H9 (cell line): ENCODE measurements around the gene CBX8. TPM values are rescaled to one million over a fixed set of nuclear protein-coding genes. Genes with fewer than 3 reads are reported as not detected.

Experiments used
- DNase-seq: peaks from one replicate; pipeline ENCODE4 v3.0.0-alpha.2; 2017
- H2AFZ ChIP-seq: one replicate; pipeline ENCODE4 v1.6.1; 2013; ENCODE audit warnings: mild to moderate bottlenecking, low read length, control low read depth, moderate library complexity
- H2AK5ac ChIP-seq: 2 replicates; pipeline ENCODE4 v1.6.1; 2013; ENCODE audit warnings: low read length, control low read depth, mixed read lengths; ENCODE audit not compliant: insufficient read length
- H2BK120ac ChIP-seq: one replicate; pipeline ENCODE4 v1.6.1; 2013; ENCODE audit warnings: low read depth, mild to moderate bottlenecking, low read length, control low read depth, inconsistent platforms; ENCODE audit not compliant: poor library complexity, severe bottlenecking
- H2BK12ac ChIP-seq: 2 replicates; pipeline ENCODE4 v1.6.1; 2013; ENCODE audit warnings: low read length, control low read depth, mixed read lengths, low read depth; ENCODE audit not compliant: insufficient read length
- H2BK15ac ChIP-seq: 2 replicates; pipeline ENCODE4 v1.6.1; 2013; ENCODE audit warnings: low read depth, low read length, control low read depth
- H2BK20ac ChIP-seq: one replicate; pipeline ENCODE4 v1.6.1; 2013; ENCODE audit warnings: low read depth, mild to moderate bottlenecking, low read length, control low read depth, inconsistent platforms; ENCODE audit not compliant: poor library complexity, severe bottlenecking
- H2BK5ac ChIP-seq: 2 replicates; pipeline ENCODE4 v1.6.1; 2013; ENCODE audit warnings: low read length, control low read depth, mixed read lengths; ENCODE audit not compliant: insufficient read length
- H3K14ac ChIP-seq: 2 replicates; pipeline ENCODE4 v1.6.1; 2013; ENCODE audit warnings: low read length, control low read depth; ENCODE audit not compliant: insufficient read depth
- H3K18ac ChIP-seq: 2 replicates; pipeline ENCODE4 v1.6.1; 2013; ENCODE audit warnings: low read depth, mild to moderate bottlenecking, mixed read lengths, low read length, control low read depth; ENCODE audit not compliant: insufficient read length
- H3K23ac ChIP-seq: 2 replicates; pipeline ENCODE4 v1.6.1; 2013; ENCODE audit warnings: low read length, control low read depth, mixed read lengths, low read depth; ENCODE audit not compliant: insufficient read length
- H3K23me2 ChIP-seq: 2 replicates; pipeline ENCODE4 v1.6.1; 2013; ENCODE audit warnings: low read depth, mild to moderate bottlenecking, mixed read lengths, low read length, control low read depth; ENCODE audit not compliant: insufficient read length, poor library complexity, severe bottlenecking
- H3K27ac ChIP-seq: 2 replicates; pipeline ENCODE4 v1.5.1; 2013; ENCODE audit warnings: low read length, control low read depth, mixed read lengths, low read depth; ENCODE audit not compliant: insufficient read length
- H3K27me3 ChIP-seq: 2 replicates; pipeline ENCODE4 v1.6.1; 2013; ENCODE audit warnings: low read length, control low read depth, inconsistent platforms; ENCODE audit not compliant: insufficient read depth
- H3K4ac ChIP-seq: 2 replicates; pipeline ENCODE4 v1.6.1; 2013; ENCODE audit warnings: low read depth, mild to moderate bottlenecking, control low read depth, inconsistent platforms, low read length, moderate library complexity
- H3K4me1 ChIP-seq: 2 replicates; pipeline ENCODE4 v1.6.1; 2013; ENCODE audit warnings: low read length, control low read depth, inconsistent platforms; ENCODE audit not compliant: insufficient read depth
- H3K4me2 ChIP-seq: 2 replicates; pipeline ENCODE4 v1.6.1; 2013; ENCODE audit warnings: low read length, control low read depth, mixed read lengths; ENCODE audit not compliant: insufficient read length, insufficient read depth
- H3K56ac ChIP-seq: 2 replicates; pipeline ENCODE4 v1.6.1; 2013; ENCODE audit warnings: low read depth, mild to moderate bottlenecking, mixed read lengths, low read length, control low read depth; ENCODE audit not compliant: insufficient read length
- H3K79me1 ChIP-seq: 2 replicates; pipeline ENCODE4 v1.6.1; 2013; ENCODE audit warnings: low read depth, mild to moderate bottlenecking, moderate library complexity, low read length, control low read depth, inconsistent platforms; ENCODE audit not compliant: insufficient read depth, poor library complexity, severe bottlenecking
- H3K79me2 ChIP-seq: 2 replicates; pipeline ENCODE4 v1.6.1; 2013; ENCODE audit warnings: low read length, control low read depth, inconsistent platforms; ENCODE audit not compliant: insufficient read depth
- H3K9ac ChIP-seq: 2 replicates; pipeline ENCODE4 v1.6.1; 2013; ENCODE audit warnings: low read length, control low read depth, mixed read lengths; ENCODE audit not compliant: insufficient read length; ENCODE audit errors: extremely low read depth
- H3K9me3 ChIP-seq: one replicate; pipeline ENCODE4 v1.6.1; 2013; ENCODE audit warnings: low read depth, low read length, inconsistent platforms; ENCODE audit not compliant: control insufficient read depth
- H3T11ph ChIP-seq: one replicate; pipeline ENCODE4 v1.6.1; 2013; ENCODE audit warnings: mild to moderate bottlenecking, low read length, control low read depth, inconsistent platforms
- H4K20me1 ChIP-seq: one replicate; pipeline ENCODE4 v1.6.1; 2013; ENCODE audit not compliant: control insufficient read depth, insufficient read length, insufficient read depth
- H4K5ac ChIP-seq: 2 replicates; pipeline ENCODE4 v1.6.1; 2013; ENCODE audit warnings: low read depth, mild to moderate bottlenecking, mixed read lengths, low read length, control low read depth; ENCODE audit not compliant: insufficient read length
- H4K8ac ChIP-seq: replicated peaks from 2 replicates; pipeline ENCODE4 v1.6.1; 2013; ENCODE audit warnings: low read length, control low read depth, mixed read lengths, low read depth; ENCODE audit not compliant: insufficient read length
- H4K91ac ChIP-seq: 2 replicates; pipeline ENCODE4 v1.6.1; 2013; ENCODE audit warnings: low read depth, mild to moderate bottlenecking, moderate library complexity, mixed read lengths, low read length, control low read depth; ENCODE audit not compliant: insufficient read length
- H3K27ac Mint-ChIP-seq, 3 experiments: 2 replicates in 2 of 3; 3 replicates in 1 of 3; pipeline ENCODE4 v1.8.0; 2020 to 2021; ENCODE audit warnings: mixed read lengths in 3 of 3, mild to moderate bottlenecking in 1 of 3, moderate library complexity in 1 of 3
- H3K27me3 Mint-ChIP-seq: 2 replicates; pipeline ENCODE4 v1.8.0; 2021; ENCODE audit warnings: low read depth, mild to moderate bottlenecking, moderate library complexity, mixed read lengths
- H3K36me3 Mint-ChIP-seq, 3 experiments: 2 replicates in 2 of 3; 3 replicates in 1 of 3; pipeline ENCODE4 v1.8.0; 2020 to 2021; ENCODE audit warnings: low read depth in 3 of 3, mixed read lengths in 3 of 3; ENCODE audit not compliant: insufficient read depth in 1 of 3
- H3K4me1 Mint-ChIP-seq, 2 experiments: 2 replicates each; pipeline ENCODE4 v1.8.0; 2020; ENCODE audit warnings: mixed read lengths in 2 of 2
- H3K4me3 Mint-ChIP-seq, 2 experiments: 2 replicates in 1 of 2; 3 replicates in 1 of 2; pipeline ENCODE4 v1.8.0; 2020 to 2021; ENCODE audit warnings: mild to moderate bottlenecking in 2 of 2, mixed read lengths in 2 of 2, moderate library complexity in 1 of 2
- H3K9me3 Mint-ChIP-seq, 2 experiments: 2 replicates in 1 of 2; 3 replicates in 1 of 2; pipeline ENCODE4 v1.8.0; 2020; ENCODE audit warnings: mild to moderate bottlenecking in 2 of 2, mixed read lengths in 2 of 2, moderate library complexity in 1 of 2
- WGBS: extraction: QIAGEN DNeasy Blood & Tissue Kit; methylation state at CpG from one replicate; pipeline ENCODE4 v1.1.7; 2013; ENCODE audit warnings: missing lambda C conversion rate, low lambda C conversion rate, mixed read lengths; ENCODE audit not compliant: insufficient read length; ENCODE audit errors: extremely low coverage; 5-methylcytosine and 5-hydroxymethylcytosine counted together
- total RNA-seq: library from RNA; stranded (reverse); gene quantifications from 2 replicates; pipeline ENCODE4 v1.2.1, GENCODE V29; 2021
- TF ChIP-seq, protein P1 (sequence below): fragments of 200-600 bp; sonication (generic); conservative IDR thresholded peaks from 3 replicates; pipeline ENCODE4 v1.8.0; 2021; ENCODE audit warnings: antibody characterized with exemption, mild to moderate bottlenecking

Gene CBX8
- total RNA-seq, 1 experiment from 2014 or later, result 1.2 TPM

DNA sequence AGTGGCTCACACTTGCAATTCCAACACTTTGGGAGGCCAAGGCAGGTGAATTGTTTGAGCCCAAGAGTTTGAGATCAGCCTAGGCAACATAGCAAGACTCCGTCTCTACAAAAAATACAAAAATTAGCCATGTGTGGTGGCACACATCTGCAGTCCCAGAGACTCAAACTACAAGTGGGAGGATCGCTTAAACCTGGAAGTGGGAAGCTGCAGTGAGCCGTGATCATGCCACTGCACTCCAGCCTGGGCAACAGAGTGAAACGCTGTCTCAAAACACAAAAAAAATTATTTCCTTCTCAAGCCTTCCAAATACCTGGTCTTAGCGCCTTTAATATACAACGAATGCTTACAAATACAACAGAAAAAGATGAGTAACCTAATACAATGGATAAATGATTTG, 38.6 kb downstream of the CBX8 start:
- DNase-seq, result no peak
- no peaks in the 10 kb centered on the region for H3K79me2 ChIP-seq
- no peak overlapping the region for H2AFZ ChIP-seq
- H3K4me1 Mint-ChIP-seq, result 0 out of 4 replicates have a peak, but pooled peaks cover 0 to 2% of the 10 kb centered on the region in 2 experiments
- no peak overlapping the region for H4K8ac ChIP-seq
- no CpG with 5 or more reads among the region's 6 CpGs for WGBS
- no peak overlapping the region for H3K4me2 ChIP-seq
- H3K79me1 ChIP-seq, result no peaks in the 10 kb centered on the region
- peaks cover 15% of the 10 kb centered on the region for H3K27me3 Mint-ChIP-seq
- no peak overlapping the region for H2BK15ac ChIP-seq
- no peak overlapping the region for H3K56ac ChIP-seq
- H4K91ac ChIP-seq, result no peak overlapping the region
- no peak overlapping the region for H2BK5ac ChIP-seq
- H3K14ac ChIP-seq, result no peak overlapping the region
- H3K27me3 ChIP-seq, result no peaks in the 10 kb centered on the region
- H2BK120ac ChIP-seq, result no peak overlapping the region
- H3K9me3 ChIP-seq, result no peaks in the 10 kb centered on the region
- H2BK12ac ChIP-seq, result no peak overlapping the region
- H3K23me2 ChIP-seq, result no peaks in the 10 kb centered on the region
- no peak overlapping the region for H2BK20ac ChIP-seq
- TF ChIP-seq, protein P1, sequence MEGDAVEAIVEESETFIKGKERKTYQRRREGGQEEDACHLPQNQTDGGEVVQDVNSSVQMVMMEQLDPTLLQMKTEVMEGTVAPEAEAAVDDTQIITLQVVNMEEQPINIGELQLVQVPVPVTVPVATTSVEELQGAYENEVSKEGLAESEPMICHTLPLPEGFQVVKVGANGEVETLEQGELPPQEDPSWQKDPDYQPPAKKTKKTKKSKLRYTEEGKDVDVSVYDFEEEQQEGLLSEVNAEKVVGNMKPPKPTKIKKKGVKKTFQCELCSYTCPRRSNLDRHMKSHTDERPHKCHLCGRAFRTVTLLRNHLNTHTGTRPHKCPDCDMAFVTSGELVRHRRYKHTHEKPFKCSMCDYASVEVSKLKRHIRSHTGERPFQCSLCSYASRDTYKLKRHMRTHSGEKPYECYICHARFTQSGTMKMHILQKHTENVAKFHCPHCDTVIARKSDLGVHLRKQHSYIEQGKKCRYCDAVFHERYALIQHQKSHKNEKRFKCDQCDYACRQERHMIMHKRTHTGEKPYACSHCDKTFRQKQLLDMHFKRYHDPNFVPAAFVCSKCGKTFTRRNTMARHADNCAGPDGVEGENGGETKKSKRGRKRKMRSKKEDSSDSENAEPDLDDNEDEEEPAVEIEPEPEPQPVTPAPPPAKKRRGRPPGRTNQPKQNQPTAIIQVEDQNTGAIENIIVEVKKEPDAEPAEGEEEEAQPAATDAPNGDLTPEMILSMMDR, result no peak
- H4K5ac ChIP-seq, result no peak overlapping the region
- no peaks in the 10 kb centered on the region for H3K9me3 Mint-ChIP-seq
- H4K20me1 ChIP-seq, result no peaks in the 10 kb centered on the region
- no peak overlapping the region for H3K4ac ChIP-seq
- H3K23ac ChIP-seq, result no peak overlapping the region
- H3T11ph ChIP-seq, result no peak overlapping the region
- no peak overlapping the region for H3K9ac ChIP-seq
- peak overlapping the region in 1 of 3 experiments; percentile 51; a peak in 1 of 7 replicates for H3K27ac Mint-ChIP-seq
- H3K4me3 Mint-ChIP-seq, result no peak overlapping the region
- H3K18ac ChIP-seq, result no peak overlapping the region
- no peak overlapping the region for H2AK5ac ChIP-seq
- H3K36me3 Mint-ChIP-seq, result no peaks in the 10 kb centered on the region
- no peaks in the 10 kb centered on the region for H3K4me1 ChIP-seq
- no peak overlapping the region for H3K27ac ChIP-seq
